SK-N-MC (cell line): ENCODE results near the gene POLG2.

ENCODE experiments used
- EZH2 ChIP-seq: fragments of 200-600 bp; sonication (generic); IDR thresholded peaks from one replicate; pipeline ENCODE4 v1.6.1; 2017; ENCODE audit warnings: antibody characterized with exemption
- POLR2AphosphoS5 ChIP-seq: IDR thresholded peaks from 2 replicates; pipeline ENCODE4 v1.6.1; 2012; ENCODE audit warnings: mild to moderate bottlenecking, low read depth, low read length, borderline replicate concordance

DNA sequence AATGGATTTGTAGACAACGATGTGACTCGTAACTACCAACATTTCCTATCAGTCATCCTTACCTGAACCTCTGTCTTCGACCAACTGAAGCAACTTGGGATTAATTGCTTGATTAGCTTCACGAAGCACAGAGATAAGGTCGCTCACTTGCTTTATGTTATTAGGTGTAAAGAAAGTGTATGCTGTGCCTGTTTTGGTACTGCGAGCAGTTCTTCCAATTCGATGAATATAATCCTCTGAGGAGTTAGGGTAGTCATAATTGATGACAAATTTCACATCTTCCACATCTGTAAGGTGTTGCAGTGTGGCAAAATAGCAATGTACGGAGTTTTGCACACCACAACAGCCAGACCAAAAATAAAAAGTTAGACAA lies 3.6 kb upstream of the POLG2 start:
- TF ChIP-seq POLR2AphosphoS5 (no peak), EZH2 (no peak)
